ENCODE results near the gene NRXN3. TPM values are rescaled to one million over a fixed set of nuclear protein-coding genes. Genes with fewer than 3 reads are reported as not detected.

The NRXN3 gene
- polyA plus RNA-seq, 1 donor (not counting 4 experiments of a cell fraction or from before 2014, with no cell fraction given) = 0.89 TPM

DNA sequence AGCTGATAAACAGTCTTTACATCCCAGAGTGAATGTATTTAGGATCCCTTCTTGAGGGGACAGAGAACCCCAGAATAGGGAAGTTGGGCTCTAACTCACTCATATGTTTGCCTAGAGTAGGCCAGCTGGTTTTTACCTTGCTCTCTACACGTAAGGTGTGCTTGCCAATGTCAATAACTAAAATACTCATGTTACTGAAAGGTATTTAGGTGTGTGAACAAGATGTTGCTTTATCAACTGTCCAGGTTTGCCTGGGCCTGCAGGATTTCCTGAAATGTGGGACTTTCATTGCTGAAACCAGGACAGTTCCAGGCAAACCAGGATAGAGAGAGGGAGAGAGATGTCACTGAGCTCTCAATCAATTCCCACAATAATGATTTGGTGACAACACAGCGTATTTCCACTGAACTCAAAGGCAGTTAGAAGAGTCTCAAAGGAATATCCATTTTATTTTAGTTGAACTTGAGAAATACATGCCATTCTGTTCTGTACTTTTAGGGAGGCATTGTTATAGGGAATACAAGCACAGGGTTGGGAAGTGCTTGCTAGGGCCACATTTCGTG, 171.7 kb downstream of the NRXN3 start:
- no peaks in the 10 kb centered on the region for H3K79me2 ChIP-seq (ENCODE audit: control insufficient read depth, insufficient read depth, low read length)
- H3K27ac ChIP-seq (ENCODE audit: control insufficient read depth, insufficient read depth, low read length) = no peak overlapping the region
- no peaks in the 10 kb centered on the region for H4K20me1 ChIP-seq (ENCODE audit: control insufficient read depth, extremely low read depth, insufficient read depth, low read length)
- FAIRE-seq (no peak), DNase-seq (ENCODE audit: low read depth, low spot score) (no peak)
- dilution Hi-C loops (cut with MboI; ENCODE audit: extremely low pct_ligation_motif_present, low sequenced_read_pairs) = no loop called here
- H3K4me2 ChIP-seq (ENCODE audit: control insufficient read depth, extremely low read depth, insufficient read depth, low read depth, low read length) = no peak overlapping the region
- H3K9me3 ChIP-seq (ENCODE audit: control insufficient read depth, low read depth, low read length) = no peaks in the 10 kb centered on the region
- no peaks in the 10 kb centered on the region for H3K9me1 ChIP-seq (ENCODE audit: control insufficient read depth, extremely low read depth, insufficient read depth, low read length)
- H3K36me3 ChIP-seq (ENCODE audit: control insufficient read depth in 2 of 2, extremely low read depth in 1 of 2, insufficient read depth in 2 of 2, low read length in 2 of 2) = no peaks in the 10 kb centered on the region
- TF ChIP-seq, protein P1, sequence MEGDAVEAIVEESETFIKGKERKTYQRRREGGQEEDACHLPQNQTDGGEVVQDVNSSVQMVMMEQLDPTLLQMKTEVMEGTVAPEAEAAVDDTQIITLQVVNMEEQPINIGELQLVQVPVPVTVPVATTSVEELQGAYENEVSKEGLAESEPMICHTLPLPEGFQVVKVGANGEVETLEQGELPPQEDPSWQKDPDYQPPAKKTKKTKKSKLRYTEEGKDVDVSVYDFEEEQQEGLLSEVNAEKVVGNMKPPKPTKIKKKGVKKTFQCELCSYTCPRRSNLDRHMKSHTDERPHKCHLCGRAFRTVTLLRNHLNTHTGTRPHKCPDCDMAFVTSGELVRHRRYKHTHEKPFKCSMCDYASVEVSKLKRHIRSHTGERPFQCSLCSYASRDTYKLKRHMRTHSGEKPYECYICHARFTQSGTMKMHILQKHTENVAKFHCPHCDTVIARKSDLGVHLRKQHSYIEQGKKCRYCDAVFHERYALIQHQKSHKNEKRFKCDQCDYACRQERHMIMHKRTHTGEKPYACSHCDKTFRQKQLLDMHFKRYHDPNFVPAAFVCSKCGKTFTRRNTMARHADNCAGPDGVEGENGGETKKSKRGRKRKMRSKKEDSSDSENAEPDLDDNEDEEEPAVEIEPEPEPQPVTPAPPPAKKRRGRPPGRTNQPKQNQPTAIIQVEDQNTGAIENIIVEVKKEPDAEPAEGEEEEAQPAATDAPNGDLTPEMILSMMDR (optimal IDR thresholded peaks at IDR 0.05 in 1 of 3, IDR thresholded peaks at IDR 0.05 in 1 of 3, conservative IDR thresholded peaks at IDR 0.05 in 1 of 3; ENCODE audit: extremely low read depth in 1 of 3, insufficient read depth in 2 of 3, low read length in 3 of 3) = no peak
- no peak for TF ChIP-seq EZH2 (IDR thresholded peaks at IDR 0.05; ENCODE audit: low read length)
- no peak overlapping the region for H3K4me3 ChIP-seq (ENCODE audit: control insufficient read depth in 2 of 3, extremely low read depth in 1 of 3, insufficient read depth in 2 of 3, low read depth in 1 of 3, low read length in 3 of 3)
- H3K4me1 ChIP-seq (ENCODE audit: control insufficient read depth, extremely low read depth, insufficient read depth, low read length) = no peaks in the 10 kb centered on the region
- H3K27me3 ChIP-seq (ENCODE audit: control insufficient read depth, extremely low read depth, insufficient read depth, low read length) = no peaks in the 10 kb centered on the region
- H2AFZ ChIP-seq (ENCODE audit: control insufficient read depth, low read length) = no peak overlapping the region
- H3K9ac ChIP-seq (ENCODE audit: control insufficient read depth, extremely low read depth, insufficient read depth, low read length) = no peak overlapping the region

DNA sequence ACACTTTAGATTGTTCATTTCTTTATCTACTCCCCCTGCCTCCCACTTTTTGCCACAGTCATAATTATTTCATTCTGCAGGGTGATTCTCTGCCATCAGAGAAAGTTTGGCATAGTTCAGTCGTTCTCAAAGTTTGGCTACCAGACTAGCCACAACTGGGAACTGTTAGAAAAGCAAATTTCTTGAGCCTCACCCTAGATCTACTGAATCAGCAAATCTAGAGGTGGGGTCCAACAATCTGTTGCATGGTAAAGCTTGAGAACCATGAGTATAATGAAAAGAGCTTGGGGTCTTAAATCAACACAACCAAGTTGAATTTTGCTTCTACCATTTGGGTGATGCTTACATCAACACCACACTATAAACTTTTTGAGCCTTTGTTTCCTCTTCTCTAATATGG, 172.7 kb downstream of the NRXN3 start:
- FAIRE-seq = no peak
- dilution Hi-C loops (cut with MboI; ENCODE audit: extremely low pct_ligation_motif_present, low sequenced_read_pairs) = no loop called here

More for the DNA sequence above, 172.7 kb downstream of the NRXN3 start:
- no peaks in the 10 kb centered on the region for H3K79me2 ChIP-seq (ENCODE audit: control insufficient read depth, insufficient read depth, low read length)
- H3K9ac ChIP-seq (ENCODE audit: control insufficient read depth, extremely low read depth, insufficient read depth, low read length) = no peak overlapping the region
- no peak overlapping the region for H3K4me3 ChIP-seq (ENCODE audit: control insufficient read depth in 2 of 3, extremely low read depth in 1 of 3, insufficient read depth in 2 of 3, low read depth in 1 of 3, low read length in 3 of 3)
- no peak for TF ChIP-seq EZH2 (IDR thresholded peaks at IDR 0.05; ENCODE audit: low read length)
- TF ChIP-seq, protein P1 (optimal IDR thresholded peaks at IDR 0.05 in 1 of 3, IDR thresholded peaks at IDR 0.05 in 1 of 3, conservative IDR thresholded peaks at IDR 0.05 in 1 of 3; ENCODE audit: extremely low read depth in 1 of 3, insufficient read depth in 2 of 3, low read length in 3 of 3) = no peak
- H3K9me1 ChIP-seq (ENCODE audit: control insufficient read depth, extremely low read depth, insufficient read depth, low read length) = no peaks in the 10 kb centered on the region
- no peak overlapping the region for H3K4me2 ChIP-seq (ENCODE audit: control insufficient read depth, extremely low read depth, insufficient read depth, low read depth, low read length)
- no peak overlapping the region for H2AFZ ChIP-seq (ENCODE audit: control insufficient read depth, low read length)
- no peaks in the 10 kb centered on the region for H3K27me3 ChIP-seq (ENCODE audit: control insufficient read depth, extremely low read depth, insufficient read depth, low read length)
- no peak for DNase-seq (ENCODE audit: low read depth, low spot score)
- H3K27ac ChIP-seq (ENCODE audit: control insufficient read depth, insufficient read depth, low read length) = no peak overlapping the region
- no peaks in the 10 kb centered on the region for H4K20me1 ChIP-seq (ENCODE audit: control insufficient read depth, extremely low read depth, insufficient read depth, low read length)
- H3K9me3 ChIP-seq (ENCODE audit: control insufficient read depth, low read depth, low read length) = no peaks in the 10 kb centered on the region
- no peaks in the 10 kb centered on the region for H3K36me3 ChIP-seq (ENCODE audit: control insufficient read depth in 2 of 2, extremely low read depth in 1 of 2, insufficient read depth in 2 of 2, low read length in 2 of 2)
- H3K4me1 ChIP-seq (ENCODE audit: control insufficient read depth, extremely low read depth, insufficient read depth, low read length) = no peaks in the 10 kb centered on the region
